HuH-7.5 (cell line): ENCODE results near the gene ZMYND10.

ENCODE experiments used
- DNase-seq: peaks from one replicate; pipeline ENCODE4 v3.0.0; 2011; ENCODE audit warnings: low spot score

ZMYND10 gene

GRCh38 chr3:50345008-50345407 is 524 bp downstream of the ZMYND10 start:
- no peak for DNase-seq

- DNase-seq = no peak
Observed at GRCh38 chr3:50342813-50343633, 2.5 kb downstream of the ZMYND10 start.

GRCh38 chr3:50341996-50342650 is 3.4 kb downstream of the ZMYND10 start:
- no peak for DNase-seq

- no peak for DNase-seq
Observed at GRCh38 chr3:50341537-50341936, 4.0 kb downstream of the ZMYND10 start.

- no peak for DNase-seq
Observed at GRCh38 chr3:50340448-50341329, 4.8 kb downstream of the ZMYND10 start, which contains the start of gene RASSF1. Gene RASSF1, minus strand, starts transcription at chr3:50340836. Its CDS starts 31 bp downstream, at chr3:50340805.

GRCh38 chr3:50340147-50340447 is 5.4 kb downstream of the ZMYND10 start:
- no peak for DNase-seq

- DNase-seq = no peak
Observed at GRCh38 chr3:50339485-50340146, 5.9 kb downstream of the ZMYND10 start.

- DNase-seq = no peak
Observed at GRCh38 chr3:50338965-50339364, 6.6 kb downstream of the ZMYND10 start.

- DNase-seq = peak; percentile 99
Observed at GRCh38 chr3:50337175-50337861, 8.2 kb downstream of the ZMYND10 start.

GRCh38 chr3:50336452-50337174 is 8.9 kb downstream of the ZMYND10 start:
- DNase-seq = no peak

- no peak for DNase-seq
Observed at GRCh38 chr3:50334339-50335075, 11.0 kb downstream of the ZMYND10 start.

- DNase-seq = no peak
Observed at GRCh38 chr3:50333744-50334328, 11.7 kb downstream of the ZMYND10 start.

GRCh38 chr3:50331364-50331907 is 14.1 kb downstream of the ZMYND10 start:
- DNase-seq = no peak

GRCh38 chr3:50330330-50330729 is 15.2 kb downstream of the ZMYND10 start:
- no peak for DNase-seq

- DNase-seq = peak; percentile 97
Observed at GRCh38 chr3:50327943-50328691, 17.4 kb downstream of the ZMYND10 start, which contains the start of gene TUSC2. Gene TUSC2, minus strand, starts transcription at chr3:50328223. Its CDS starts 124 bp downstream, at chr3:50328099.

- DNase-seq = no peak
Observed at GRCh38 chr3:50327129-50327528, 18.4 kb downstream of the ZMYND10 start.

- no peak for DNase-seq
Observed at GRCh38 chr3:50326182-50326541, 19.4 kb downstream of the ZMYND10 start.

GRCh38 chr3:50325497-50326181 is 19.9 kb downstream of the ZMYND10 start:
- no peak for DNase-seq
